DND-41 (cell line): ENCODE results near the gene CD93.

Experiments
- CTCF ChIP-seq: IDR thresholded peaks from 2 replicates; pipeline ENCODE4 v1.5.1; 2012; ENCODE audit warnings: borderline replicate concordance, low read length, moderate library complexity, mild to moderate bottlenecking; ENCODE audit not compliant: poor library complexity, severe bottlenecking; ENCODE audit errors: extremely low read depth
- EZH2 ChIP-seq: IDR thresholded peaks from 3 replicates; pipeline ENCODE4 v1.6.1; 2012; ENCODE audit warnings: borderline replicate concordance, low read depth, mild to moderate bottlenecking, moderate library complexity, low read length, inconsistent platforms; ENCODE audit not compliant: severe bottlenecking

- TF ChIP-seq EZH2 = no peak
- TF ChIP-seq CTCF = no peak
These were observed 45.6 kb upstream of the CD93 start for GRCh38 chr20:23131766-23132165.
